HG02610 (cell line): ENCODE measurements around the gene CADM2.
"Not testable (repeated sequence)": the region's sequence is repeated elsewhere in the genome, so short reads cannot be mapped to it uniquely, and the experiment has no call there.

Experiments
- ATAC-seq: cut with Tn5 transposase; IDR thresholded peaks from one replicate; pipeline ENCODE4 v1.9.1; 2021; ENCODE audit warnings: mild to moderate bottlenecking, moderate library complexity; ENCODE audit not compliant: unreplicated experiment

The CADM2 gene

GRCh38 chr3:85074003-85074402 lies 115.2 kb downstream of the CADM2 start:
- ATAC-seq = no peak

- ATAC-seq = no peak
These were observed 116.9 kb downstream of the CADM2 start for GRCh38 chr3:85075663-85076062.

GRCh38 chr3:85077018-85077417 lies 118.2 kb downstream of the CADM2 start:
- no peak for ATAC-seq

GRCh38 chr3:85081191-85081906 lies 122.6 kb downstream of the CADM2 start:
- ATAC-seq = no peak

GRCh38 chr3:85090495-85090894 lies 131.7 kb downstream of the CADM2 start:
- ATAC-seq = no peak

GRCh38 chr3:85100316-85100715 lies 141.5 kb downstream of the CADM2 start:
- ATAC-seq = no peak

GRCh38 chr3:85102781-85103180 lies 144.0 kb downstream of the CADM2 start:
- no peak for ATAC-seq

- ATAC-seq = no peak
These were observed 151.6 kb downstream of the CADM2 start for GRCh38 chr3:85110393-85110792.

- no peak for ATAC-seq
These were observed 162.1 kb downstream of the CADM2 start for GRCh38 chr3:85120879-85121278.

- not testable (repeated sequence) for ATAC-seq
These were observed 174.1 kb downstream of the CADM2 start for GRCh38 chr3:85132864-85133263.

GRCh38 chr3:85133691-85134420 lies 175.1 kb downstream of the CADM2 start:
- ATAC-seq = not testable (repeated sequence)

- ATAC-seq = no peak
These were observed 183.8 kb downstream of the CADM2 start for GRCh38 chr3:85142626-85143025.

- ATAC-seq = no peak
These were observed 189.2 kb downstream of the CADM2 start for GRCh38 chr3:85148036-85148435.

GRCh38 chr3:85151555-85151954 lies 192.8 kb downstream of the CADM2 start:
- ATAC-seq = no peak

GRCh38 chr3:85153279-85153678 lies 194.5 kb downstream of the CADM2 start:
- ATAC-seq = not testable (repeated sequence)

GRCh38 chr3:85159376-85159775 lies 200.6 kb downstream of the CADM2 start:
- no peak for ATAC-seq

- ATAC-seq = no peak
These were observed 202.8 kb downstream of the CADM2 start for GRCh38 chr3:85161544-85161943.

GRCh38 chr3:85162905-85163304 lies 204.1 kb downstream of the CADM2 start:
- ATAC-seq = no peak

- no peak for ATAC-seq
These were observed 205.6 kb downstream of the CADM2 start for GRCh38 chr3:85164436-85164835.

- ATAC-seq = no peak
These were observed 208.8 kb downstream of the CADM2 start for GRCh38 chr3:85167576-85167975.

- no peak for ATAC-seq
These were observed 211.9 kb downstream of the CADM2 start for GRCh38 chr3:85170646-85171045.

GRCh38 chr3:85171976-85172375 lies 213.2 kb downstream of the CADM2 start:
- no peak for ATAC-seq
